Choroid plexus epithelial cell (primary cell): ENCODE results near the gene CCNL1.
A peak's percentile ranks its signal among the peaks of the same experiment; 100 is the strongest.
"Not testable (repeated sequence)": the region's sequence is repeated elsewhere in the genome, so short reads cannot be mapped to it uniquely, and the experiment has no call there.

Experiments
- DNase-seq: peaks from one replicate; pipeline ENCODE4 v3.0.0-alpha.2; 2010; ENCODE audit warnings: low read depth
- H3K4me3 ChIP-seq: 2 replicates; pipeline ENCODE4 v1.5.1; 2011; ENCODE audit warnings: low read depth, mild to moderate bottlenecking, control low read depth, low read length, moderate library complexity
- TF ChIP-seq, protein P1 (sequence below): conservative IDR thresholded peaks from 2 replicates; pipeline ENCODE4 v1.5.1; 2011; ENCODE audit warnings: low read depth, mild to moderate bottlenecking, control low read depth, inconsistent platforms, low read length, moderate library complexity

Gene CCNL1

GRCh38 chr3:157190380-157190872, 30.5 kb upstream of the CCNL1 start:
- TF ChIP-seq, protein P1, sequence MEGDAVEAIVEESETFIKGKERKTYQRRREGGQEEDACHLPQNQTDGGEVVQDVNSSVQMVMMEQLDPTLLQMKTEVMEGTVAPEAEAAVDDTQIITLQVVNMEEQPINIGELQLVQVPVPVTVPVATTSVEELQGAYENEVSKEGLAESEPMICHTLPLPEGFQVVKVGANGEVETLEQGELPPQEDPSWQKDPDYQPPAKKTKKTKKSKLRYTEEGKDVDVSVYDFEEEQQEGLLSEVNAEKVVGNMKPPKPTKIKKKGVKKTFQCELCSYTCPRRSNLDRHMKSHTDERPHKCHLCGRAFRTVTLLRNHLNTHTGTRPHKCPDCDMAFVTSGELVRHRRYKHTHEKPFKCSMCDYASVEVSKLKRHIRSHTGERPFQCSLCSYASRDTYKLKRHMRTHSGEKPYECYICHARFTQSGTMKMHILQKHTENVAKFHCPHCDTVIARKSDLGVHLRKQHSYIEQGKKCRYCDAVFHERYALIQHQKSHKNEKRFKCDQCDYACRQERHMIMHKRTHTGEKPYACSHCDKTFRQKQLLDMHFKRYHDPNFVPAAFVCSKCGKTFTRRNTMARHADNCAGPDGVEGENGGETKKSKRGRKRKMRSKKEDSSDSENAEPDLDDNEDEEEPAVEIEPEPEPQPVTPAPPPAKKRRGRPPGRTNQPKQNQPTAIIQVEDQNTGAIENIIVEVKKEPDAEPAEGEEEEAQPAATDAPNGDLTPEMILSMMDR: no peak
- no peak for DNase-seq
- no peak overlapping the region for H3K4me3 ChIP-seq

GRCh38 chr3:157188391-157188790, 28.4 kb upstream of the CCNL1 start:
- DNase-seq: no peak
- TF ChIP-seq, protein P1: no peak
- H3K4me3 ChIP-seq: no peak overlapping the region

GRCh38 chr3:157182879-157183278, 22.9 kb upstream of the CCNL1 start:
- TF ChIP-seq, protein P1: peak; percentile 46
- DNase-seq: peak; percentile 44

DNA sequence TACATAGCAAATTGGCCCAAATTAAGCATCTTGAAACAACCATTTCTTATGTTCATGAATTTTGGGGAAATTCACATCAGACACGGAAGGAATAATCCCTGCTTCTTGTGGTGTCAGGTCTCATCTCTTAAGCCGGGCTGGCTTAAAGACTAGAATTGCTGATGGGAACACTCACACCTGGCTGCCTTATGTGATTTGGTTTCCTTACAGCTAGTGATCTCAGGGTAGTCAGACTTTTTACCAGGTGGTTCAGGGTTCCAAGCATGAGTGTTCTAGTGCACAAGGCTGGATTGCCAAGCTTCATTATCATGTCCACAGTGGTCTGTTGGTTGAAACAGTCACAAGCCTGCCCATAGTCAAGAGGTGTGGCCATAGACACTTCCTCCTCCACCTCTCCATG, 20.3 kb upstream of the CCNL1 start:
- no peak overlapping the region for H3K4me3 ChIP-seq
- DNase-seq: no peak
- TF ChIP-seq, protein P1: no peak

More at GRCh38 chr3:157182879-157183278, 22.9 kb upstream of the CCNL1 start:
- H3K4me3 ChIP-seq: no peak overlapping the region

DNA sequence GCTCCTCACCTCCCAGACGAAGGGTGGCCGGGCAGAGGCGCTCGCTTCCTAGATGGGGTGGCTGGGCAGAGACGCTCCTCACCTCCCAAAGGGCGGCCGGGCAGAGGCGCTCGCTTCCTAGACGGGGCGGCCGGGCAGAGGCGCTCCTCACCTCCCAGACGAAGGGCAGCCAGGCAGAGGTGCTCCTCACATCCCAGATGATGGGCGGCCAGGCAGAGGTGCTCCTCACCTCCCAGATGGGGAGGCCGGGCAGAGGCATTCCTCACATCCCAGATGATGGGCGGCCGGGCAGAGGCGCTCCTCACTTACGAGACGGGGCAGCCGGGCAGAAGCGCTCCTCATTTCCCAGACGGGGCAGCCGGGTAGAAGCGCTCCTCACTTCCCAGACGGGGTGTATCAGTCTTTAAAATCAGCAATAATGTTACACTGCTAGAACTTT, 19.4 kb upstream of the CCNL1 start:
- H3K4me3 ChIP-seq: no peak overlapping the region
- no peak for DNase-seq
- TF ChIP-seq, protein P1: no peak

GRCh38 chr3:157178503-157179364, 18.8 kb upstream of the CCNL1 start:
- not testable (repeated sequence) for DNase-seq, H3K4me3 ChIP-seq

- DNase-seq, H3K4me3 ChIP-seq: not testable (repeated sequence)
Observed at GRCh38 chr3:157177801-157178453, 18.0 kb upstream of the CCNL1 start.
